ENCODE measurements around the gene C10orf67. TPM values are rescaled to one million over a fixed set of nuclear protein-coding genes. Genes with fewer than 3 reads are reported as not detected.
"Not testable (repeated sequence)": the region's sequence is repeated elsewhere in the genome, so short reads cannot be mapped to it uniquely, and the experiment has no call there.

The C10orf67 gene
- total RNA-seq: not detected
- long read RNA-seq: 0 reads

DNA sequence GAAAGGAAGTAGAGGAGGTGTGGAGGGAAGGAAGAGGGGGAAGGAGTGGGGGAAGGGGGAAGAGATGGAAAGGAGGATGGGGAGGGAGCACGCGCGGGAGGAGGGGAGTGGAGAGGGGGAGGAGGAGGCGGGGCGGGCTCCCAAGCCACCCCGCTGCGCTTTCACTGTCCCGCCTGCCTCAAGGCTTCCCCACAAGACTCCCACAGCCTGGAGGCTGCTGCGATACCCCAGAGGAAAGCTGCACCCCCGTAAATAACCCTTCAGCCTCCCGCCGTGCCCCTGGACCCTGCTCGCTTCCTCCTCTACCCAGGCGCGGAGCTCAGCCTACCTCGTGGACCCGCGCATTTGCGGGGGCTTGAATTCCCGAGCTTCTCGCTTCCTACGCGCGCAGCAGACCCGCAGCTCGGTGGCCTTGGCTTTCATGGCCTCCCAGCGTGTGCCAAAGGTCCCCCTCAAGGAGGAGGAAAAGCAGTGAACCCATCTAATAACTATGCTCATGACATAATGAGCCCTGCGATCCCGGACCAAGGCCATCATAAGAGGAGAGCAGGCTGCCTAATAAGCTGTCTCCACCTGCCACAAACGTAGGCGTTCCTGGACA is at the start of gene C10orf67:
Gene C10orf67, minus strand, starts transcription at position 557 of the 601 bp plus-strand sequence. Its CDS starts 23 bp downstream, at position 534.
- intact Hi-C loops (cut with DNase I, micrococcal nuclease): no loop called here
- DNase-seq: peak; percentile 26 to 27
- ATAC-seq: peak; percentile 59

GRCh38 chr10:23391821-23392220 is 47.2 kb upstream of the C10orf67 start:
- no peak for ATAC-seq
- no peak for DNase-seq
- intact Hi-C loops (cut with DNase I, micrococcal nuclease): no loop called here

- no peak for DNase-seq
- no peak for ATAC-seq
- intact Hi-C loops (cut with DNase I, micrococcal nuclease): no loop called here
Observed at GRCh38 chr10:23390809-23391208, 46.2 kb upstream of the C10orf67 start.

DNA sequence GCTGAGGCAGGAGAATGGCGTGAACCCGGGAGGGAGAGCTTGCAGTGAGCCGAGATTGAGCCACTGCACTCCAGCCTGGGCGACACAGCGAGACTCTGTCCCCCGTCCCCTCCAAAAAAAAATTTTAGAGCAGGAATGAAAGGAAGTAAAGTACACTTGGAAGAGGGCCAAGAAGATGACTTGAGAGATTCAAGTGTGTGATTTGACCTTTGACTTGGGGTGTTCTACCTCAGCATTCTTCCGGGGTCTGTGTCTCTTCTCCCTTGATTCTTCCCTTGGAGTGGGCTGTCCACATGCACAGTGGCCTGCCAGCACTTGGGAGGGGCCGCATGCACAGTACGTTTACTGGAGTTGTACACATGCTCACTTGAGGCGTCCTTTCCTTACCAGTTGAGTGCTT is 45.8 kb upstream of the C10orf67 start:
- ATAC-seq; DNase-seq; intact Hi-C loops (cut with DNase I, micrococcal nuclease): not testable (repeated sequence)

DNA sequence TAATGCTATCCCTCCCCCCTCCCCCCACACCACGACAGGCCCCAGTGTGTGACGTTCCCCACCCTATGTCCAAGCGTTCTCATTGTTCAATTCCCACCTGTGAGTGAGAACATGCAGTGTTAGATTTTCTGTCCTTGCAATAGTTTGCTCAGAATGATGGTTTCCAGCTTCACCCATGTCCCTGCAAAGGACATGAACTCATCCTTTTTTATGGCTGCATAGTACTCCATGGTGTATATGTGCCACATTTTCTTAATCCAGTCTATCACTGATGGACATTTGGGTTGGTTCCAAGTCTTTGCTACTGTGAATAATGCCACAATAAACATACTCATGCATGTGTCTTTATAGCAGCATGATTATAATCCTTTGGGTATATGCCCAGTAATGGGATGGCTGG is 42.9 kb upstream of the C10orf67 start:
- intact Hi-C loops (cut with DNase I, micrococcal nuclease); DNase-seq; ATAC-seq: not testable (repeated sequence)

GRCh38 chr10:23386052-23386451 is 41.5 kb upstream of the C10orf67 start:
- ATAC-seq (no peak), DNase-seq (no peak)
- intact Hi-C loops (cut with DNase I, micrococcal nuclease): no loop called here

DNA sequence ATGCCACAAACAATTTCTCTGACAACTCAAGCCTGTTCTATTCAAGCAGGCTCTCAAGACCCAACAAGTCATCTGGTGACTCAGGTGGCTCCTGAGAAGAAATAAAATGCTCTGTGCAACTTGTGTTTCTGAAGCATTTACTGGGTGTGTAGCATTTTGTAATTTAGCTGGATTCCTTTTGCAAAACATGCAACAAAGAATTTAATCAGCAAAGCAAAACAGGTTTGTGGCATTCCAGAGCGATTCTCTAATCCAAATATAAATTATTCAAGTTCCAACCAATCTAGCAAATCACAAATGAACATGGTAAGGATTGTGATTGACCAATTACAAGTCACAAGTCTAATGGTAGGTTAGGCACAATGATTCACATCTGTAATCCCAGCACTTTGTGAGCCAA is 39.8 kb upstream of the C10orf67 start:
- intact Hi-C loops (cut with DNase I, micrococcal nuclease): no loop called here
- DNase-seq (no peak), ATAC-seq (no peak)

DNA sequence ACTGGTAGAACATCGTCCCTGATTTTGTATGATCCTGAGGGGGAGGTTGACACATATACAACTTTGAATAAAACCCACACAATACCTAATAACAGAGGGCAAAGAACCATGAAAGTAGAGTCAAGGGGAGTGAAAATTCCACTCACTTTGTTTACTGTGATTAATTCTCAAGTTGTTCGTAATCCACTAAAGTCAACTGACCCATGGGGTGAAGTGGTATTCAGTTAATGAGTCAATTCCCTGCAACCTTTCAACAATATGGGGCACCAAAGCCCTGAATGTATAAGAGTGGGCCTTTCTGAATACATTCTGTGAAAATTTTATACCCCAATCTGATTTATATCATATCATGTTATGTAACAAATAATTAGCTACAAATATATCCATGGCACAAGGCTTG is 39.0 kb upstream of the C10orf67 start:
- DNase-seq: no peak
- ATAC-seq: no peak
- intact Hi-C loops (cut with DNase I, micrococcal nuclease): no loop called here

- no peak for DNase-seq
- intact Hi-C loops (cut with DNase I, micrococcal nuclease): no loop called here
- ATAC-seq: no peak
Observed at GRCh38 chr10:23381298-23382040, 36.9 kb upstream of the C10orf67 start.

DNA sequence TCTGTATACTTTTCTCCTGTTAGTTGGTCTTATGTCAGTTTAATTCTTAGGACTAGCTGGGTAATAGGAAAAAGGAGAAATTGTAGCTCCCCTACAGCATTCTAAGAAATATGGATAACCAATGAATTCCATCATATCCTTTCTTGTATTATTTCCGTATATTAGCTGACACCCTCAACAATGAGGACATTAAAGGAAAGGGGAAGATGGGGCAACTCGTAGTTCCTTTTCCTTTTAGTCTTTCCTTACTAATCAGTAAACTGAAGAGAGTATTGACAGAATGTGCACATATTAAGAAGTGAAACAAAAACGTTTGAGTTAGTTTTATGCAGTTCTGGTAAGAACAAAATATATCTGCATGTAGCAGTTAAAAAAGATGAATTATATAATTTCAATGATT is 35.1 kb upstream of the C10orf67 start:
- ATAC-seq: no peak
- no peak for DNase-seq
- intact Hi-C loops (cut with DNase I, micrococcal nuclease): no loop called here

- no peak for ATAC-seq
- DNase-seq: no peak
- intact Hi-C loops (cut with DNase I, micrococcal nuclease): no loop called here
Observed at GRCh38 chr10:23376229-23376655, 31.6 kb upstream of the C10orf67 start.

- intact Hi-C loops (cut with DNase I, micrococcal nuclease): no loop called here
- no peak for ATAC-seq
- DNase-seq: no peak
Observed at GRCh38 chr10:23375366-23375765, 30.8 kb upstream of the C10orf67 start.

DNA sequence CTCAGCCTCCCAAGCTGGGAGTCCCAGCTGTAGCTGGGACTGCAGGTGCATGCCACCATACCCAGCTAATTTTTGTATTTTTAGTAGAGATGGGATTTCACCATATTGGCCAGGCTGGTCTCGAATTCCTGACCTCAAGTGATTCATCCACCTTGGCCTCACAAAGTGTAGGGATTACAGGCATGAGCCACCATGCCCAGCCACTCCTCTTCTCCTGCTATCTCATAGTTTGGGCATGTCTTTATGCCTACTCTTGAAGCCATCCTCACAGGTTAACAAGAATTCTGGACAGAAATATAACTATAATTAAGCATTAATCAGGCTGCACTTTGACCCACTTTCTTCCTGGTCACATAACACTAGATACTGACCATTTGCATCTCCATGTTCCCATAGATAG is 28.6 kb upstream of the C10orf67 start:
- DNase-seq (no peak), ATAC-seq (no peak)
- intact Hi-C loops (cut with DNase I, micrococcal nuclease): no loop called here

DNA sequence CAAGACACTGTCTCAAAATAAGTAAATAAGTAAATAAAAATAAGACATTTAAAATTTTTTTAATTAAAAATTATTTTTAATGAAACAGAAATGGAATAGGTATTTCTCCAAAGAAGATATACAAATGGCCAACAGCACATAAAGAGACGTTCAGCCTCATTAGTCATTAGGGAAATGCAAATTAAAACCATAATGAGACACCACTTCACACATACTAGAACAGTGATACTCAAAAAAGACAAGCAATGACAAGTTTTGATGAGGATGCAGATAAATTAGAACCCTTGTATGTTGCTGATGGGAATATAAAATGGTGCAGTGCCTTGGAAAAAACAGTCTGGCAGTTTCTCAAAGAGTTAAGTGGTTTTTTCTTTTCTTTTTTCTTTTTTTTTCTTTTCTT is 26.5 kb upstream of the C10orf67 start:
- ATAC-seq: no peak
- DNase-seq: no peak
- intact Hi-C loops (cut with DNase I, micrococcal nuclease): no loop called here

- no peak for DNase-seq
- intact Hi-C loops (cut with DNase I, micrococcal nuclease): no loop called here
- no peak for ATAC-seq
Observed at GRCh38 chr10:23370106-23370505, 25.5 kb upstream of the C10orf67 start.

DNA sequence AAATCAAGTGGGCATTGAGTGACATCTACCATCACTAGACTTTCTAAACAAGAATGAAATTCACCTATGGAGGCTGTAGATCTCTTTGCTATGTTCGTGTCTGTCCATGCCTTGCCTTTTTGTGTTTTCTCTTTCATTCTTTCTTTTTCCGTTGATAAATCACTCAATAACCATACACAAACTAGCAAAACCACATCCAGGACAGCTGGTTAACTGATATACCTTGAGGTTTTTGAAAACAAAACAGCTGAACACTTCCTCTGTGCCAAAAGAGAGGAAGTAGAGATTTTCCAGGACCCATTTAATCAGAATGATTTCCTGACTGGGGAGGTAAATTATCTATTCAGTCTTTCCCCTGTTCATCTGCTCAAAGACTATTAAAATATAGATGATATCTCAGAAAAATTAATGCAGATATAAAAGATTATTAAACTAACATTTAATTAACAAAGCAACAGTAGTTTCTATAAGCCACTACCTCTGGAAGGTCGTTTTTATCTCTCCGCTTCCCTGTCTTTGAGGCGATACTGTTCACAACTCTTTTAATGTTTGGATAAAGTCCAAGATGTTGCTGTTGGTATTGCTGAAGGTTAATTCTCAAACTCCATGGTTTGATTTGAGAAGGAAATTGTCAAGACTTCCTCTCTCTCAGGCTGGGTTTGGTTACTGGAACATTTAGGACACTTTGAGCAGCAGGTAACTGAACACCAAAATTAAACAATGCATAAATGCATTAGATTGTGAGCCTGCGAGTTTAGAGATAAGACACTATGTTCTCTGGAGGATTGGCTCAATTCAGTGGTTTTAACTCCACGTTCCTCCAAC is 24.4 kb upstream of the C10orf67 start:
- intact Hi-C loops (cut with DNase I, micrococcal nuclease): no loop called here
- ATAC-seq: no peak
- no peak for DNase-seq

DNA sequence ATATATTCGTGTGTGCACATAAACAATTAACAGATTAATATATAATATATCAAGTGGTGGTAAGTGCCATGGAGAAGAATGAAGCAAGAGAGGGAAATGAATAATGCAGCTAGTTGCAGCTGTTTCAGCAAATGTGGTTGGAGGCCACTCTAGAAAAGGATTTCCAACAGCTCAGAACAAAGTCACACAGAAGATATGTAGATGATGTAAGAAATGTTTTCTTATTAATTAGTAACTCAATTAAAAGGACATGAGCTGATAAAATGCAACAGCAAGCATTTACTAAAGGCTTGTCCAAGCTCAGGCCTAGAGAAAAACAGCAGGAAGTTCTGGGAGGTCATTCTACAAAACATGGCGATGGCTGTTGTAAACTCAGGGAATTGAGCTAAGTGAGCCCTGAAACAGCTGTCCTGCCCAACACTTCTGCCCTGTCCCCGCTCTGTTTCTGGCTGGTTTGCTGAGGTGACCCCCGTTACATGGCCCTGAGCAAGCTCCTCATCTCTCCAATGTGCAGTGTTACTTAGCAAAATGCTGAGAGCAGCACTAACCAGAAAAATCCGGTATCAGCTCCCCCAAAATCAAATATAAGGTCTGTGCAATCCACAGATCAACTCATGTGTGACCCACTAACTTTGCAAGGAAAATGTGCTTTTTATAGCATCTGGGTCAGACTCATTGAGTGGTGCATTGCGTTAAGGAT is 23.4 kb upstream of the C10orf67 start:
- intact Hi-C loops (cut with DNase I, micrococcal nuclease): no loop called here
- ATAC-seq (no peak), DNase-seq (no peak)

DNA sequence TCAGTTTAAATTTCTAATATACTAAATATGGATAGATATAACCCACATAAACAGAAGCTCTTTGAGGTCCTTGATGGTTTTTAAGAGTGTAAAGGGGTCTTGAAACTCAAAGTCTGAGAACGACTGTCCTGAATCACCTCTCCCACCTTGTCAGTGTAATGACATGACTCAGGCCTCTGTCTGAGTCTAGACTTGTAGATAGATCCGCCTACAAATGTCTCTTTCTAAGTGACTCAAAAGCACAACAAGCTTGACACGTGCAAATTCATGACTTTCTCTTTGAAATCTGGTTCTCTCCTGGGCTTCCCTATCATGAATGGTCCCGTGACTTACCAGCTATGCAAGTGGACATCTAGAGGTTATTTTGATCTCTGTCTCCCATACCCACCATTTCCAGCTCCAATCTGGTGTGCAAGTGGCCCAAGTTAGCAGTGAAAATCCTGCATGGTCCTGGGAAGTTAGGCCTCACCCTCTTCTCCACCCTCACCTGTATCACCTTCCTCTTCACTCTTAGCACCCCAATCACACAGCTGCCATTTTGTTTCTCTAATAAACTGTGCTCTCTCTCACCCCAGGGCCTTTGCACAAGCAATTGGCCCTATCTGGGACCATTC is 20.9 kb upstream of the C10orf67 start:
- DNase-seq; ATAC-seq; intact Hi-C loops (cut with DNase I, micrococcal nuclease): not testable (repeated sequence)

DNA sequence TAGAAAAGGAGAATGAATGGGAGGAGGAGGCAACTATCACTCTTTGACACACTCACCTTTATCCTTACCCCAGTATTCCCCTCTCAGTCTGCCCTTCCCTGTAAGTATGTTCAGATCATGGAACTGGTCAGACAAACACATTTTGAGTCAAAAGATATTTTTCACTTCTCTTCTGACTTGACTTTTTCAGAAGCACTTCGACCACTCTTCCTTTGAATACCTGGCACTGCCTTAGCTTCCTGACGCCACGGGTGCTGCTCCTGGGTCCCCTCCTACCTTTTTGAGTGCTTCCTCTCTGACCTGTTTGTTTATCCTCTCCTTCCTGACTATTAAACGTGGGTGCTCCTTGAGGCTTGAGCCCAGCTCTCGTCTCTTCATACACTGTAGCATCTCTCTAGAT is 19.8 kb upstream of the C10orf67 start:
- intact Hi-C loops (cut with DNase I, micrococcal nuclease): no loop called here
- ATAC-seq: no peak
- no peak for DNase-seq

Measured in left colon (tissue), 2 donors.